ENCODE data around the gene EXOC3.

GRCh38 chr5:418162-419121 is 24.5 kb upstream of the EXOC3 start:
- no peak for TF ChIP-seq POLR2AphosphoS5 (IDR thresholded peaks at IDR 0.05)
- no peak for TF ChIP-seq CTCF (IDR thresholded peaks at IDR 0.05)

All from sigmoid colon (tissue), 4 donors.